Superior temporal gyrus (tissue), 1 donor: ENCODE measurements around the gene DMXL1.
"Not testable (repeated sequence)": the region's sequence is repeated elsewhere in the genome, so short reads cannot be mapped to it uniquely, and the experiment has no call there.

Source experiments
- DNase-seq: peaks from one replicate; pipeline ENCODE4 v3.0.0-alpha.2; 2016; ENCODE audit errors: extremely low spot score

Gene DMXL1

GRCh38 chr5:119120893-119121292, 50.0 kb downstream of the DMXL1 start:
- DNase-seq: no peak

DNA sequence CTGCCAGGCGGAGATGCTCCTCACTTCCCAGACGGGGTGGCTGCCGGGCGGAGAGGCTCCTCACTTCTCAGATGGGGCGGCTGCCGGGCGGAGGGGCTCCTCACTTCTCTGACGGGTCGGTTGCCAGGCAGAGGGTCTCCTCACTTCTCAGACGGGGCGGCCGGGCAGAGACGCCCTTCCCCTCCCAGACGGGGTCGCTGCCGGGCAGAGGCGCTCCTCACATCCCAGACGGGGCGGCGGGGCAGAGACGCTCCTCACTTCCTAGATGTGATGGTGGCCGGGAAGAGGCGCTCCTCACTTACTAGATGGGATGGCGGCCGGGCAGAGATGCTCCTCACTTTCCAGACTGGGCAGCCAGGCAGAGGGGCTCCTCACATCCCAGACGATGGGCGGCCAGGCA, 51.6 kb downstream of the DMXL1 start:
- not testable (repeated sequence) for DNase-seq

- DNase-seq: no peak
Measured at GRCh38 chr5:119123280-119123679, 52.4 kb downstream of the DMXL1 start.

DNA sequence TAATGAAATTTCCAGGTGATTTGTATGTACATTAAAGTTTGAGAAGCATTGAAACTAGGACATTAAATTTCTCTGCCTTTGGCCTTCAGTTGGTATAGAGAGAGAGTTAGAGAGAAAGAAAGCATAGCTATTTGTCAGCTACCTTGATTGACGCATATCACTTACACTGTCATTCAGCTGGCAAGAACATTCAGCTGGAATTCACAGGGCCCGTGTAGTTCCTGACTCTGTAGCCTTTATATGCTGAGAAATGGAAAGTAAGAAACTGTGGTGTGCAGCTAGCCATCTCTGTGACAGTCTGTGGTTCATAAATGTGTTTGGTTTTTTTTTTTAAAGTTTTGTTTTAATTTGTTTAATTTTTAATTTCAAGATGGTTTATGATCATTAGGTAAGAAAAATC, 58.9 kb downstream of the DMXL1 start:
- DNase-seq: no peak

GRCh38 chr5:119131530-119132304, 60.8 kb downstream of the DMXL1 start:
- DNase-seq: no peak

GRCh38 chr5:119135743-119136142, 64.9 kb downstream of the DMXL1 start:
- not testable (repeated sequence) for DNase-seq

- DNase-seq: no peak
Measured at GRCh38 chr5:119136666-119137318, 65.9 kb downstream of the DMXL1 start.

GRCh38 chr5:119153629-119154028, 82.7 kb downstream of the DMXL1 start:
- DNase-seq: no peak

GRCh38 chr5:119158144-119158543, 87.3 kb downstream of the DMXL1 start:
- no peak for DNase-seq

- DNase-seq: no peak
Measured at GRCh38 chr5:119161430-119161829, 90.5 kb downstream of the DMXL1 start.

DNA sequence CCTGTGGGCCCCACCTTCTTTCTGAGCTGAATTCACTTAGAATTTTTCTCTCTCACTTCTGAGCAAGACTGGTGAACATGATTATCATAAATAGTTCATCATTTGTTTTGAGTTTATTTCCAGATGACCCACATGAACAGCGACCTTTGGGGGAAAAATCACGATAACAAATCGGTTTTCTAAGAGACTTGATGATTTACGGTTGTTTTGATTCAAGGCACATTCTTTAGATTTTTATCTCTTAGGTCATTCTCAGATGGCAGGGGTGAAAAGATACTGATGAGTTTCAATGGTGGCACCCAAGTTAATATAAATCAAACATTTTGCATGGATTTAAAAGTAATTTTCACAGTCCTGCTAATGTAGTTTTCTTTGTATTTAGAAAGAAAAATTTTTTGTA, 95.1 kb downstream of the DMXL1 start:
- DNase-seq: no peak

DNA sequence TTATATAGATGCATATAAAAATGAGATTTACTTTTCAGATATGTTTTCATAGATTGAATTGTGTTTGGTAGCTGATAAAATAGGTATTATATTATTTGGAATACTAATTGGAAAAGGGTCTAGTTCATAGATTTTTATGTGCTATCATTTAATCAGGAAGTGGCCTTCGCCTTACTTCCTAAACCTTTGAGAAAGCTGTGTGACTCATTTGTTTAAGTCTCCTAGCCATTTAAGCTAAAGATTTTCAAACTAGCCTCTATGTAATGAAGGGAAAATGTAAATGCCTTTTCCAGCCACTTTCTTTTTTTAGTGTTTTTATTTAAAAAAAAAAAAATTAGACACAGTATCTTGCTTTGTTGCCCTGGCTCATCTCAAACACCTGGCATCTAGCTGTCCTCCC, 97.5 kb downstream of the DMXL1 start:
- DNase-seq: no peak

DNA sequence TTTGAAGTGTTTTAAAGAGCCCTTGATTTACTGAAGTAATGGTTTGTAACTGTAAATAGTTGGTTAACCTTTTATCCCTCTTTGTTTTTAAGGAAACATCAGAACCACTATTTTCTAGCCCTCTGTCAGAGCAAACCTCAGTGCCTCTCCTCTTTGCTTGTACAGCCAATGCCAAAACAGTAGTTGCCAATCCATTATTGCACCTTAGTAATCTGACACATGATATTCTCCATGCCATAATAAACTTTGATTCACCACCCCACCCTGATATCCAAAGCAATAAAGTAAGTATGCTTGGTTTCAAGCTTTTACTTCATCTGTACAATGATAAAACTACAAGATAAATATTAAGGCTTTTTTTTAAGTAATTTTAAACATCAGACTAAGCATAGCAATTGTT, 100.8 kb downstream of the DMXL1 start:
- DNase-seq: no peak

DNA sequence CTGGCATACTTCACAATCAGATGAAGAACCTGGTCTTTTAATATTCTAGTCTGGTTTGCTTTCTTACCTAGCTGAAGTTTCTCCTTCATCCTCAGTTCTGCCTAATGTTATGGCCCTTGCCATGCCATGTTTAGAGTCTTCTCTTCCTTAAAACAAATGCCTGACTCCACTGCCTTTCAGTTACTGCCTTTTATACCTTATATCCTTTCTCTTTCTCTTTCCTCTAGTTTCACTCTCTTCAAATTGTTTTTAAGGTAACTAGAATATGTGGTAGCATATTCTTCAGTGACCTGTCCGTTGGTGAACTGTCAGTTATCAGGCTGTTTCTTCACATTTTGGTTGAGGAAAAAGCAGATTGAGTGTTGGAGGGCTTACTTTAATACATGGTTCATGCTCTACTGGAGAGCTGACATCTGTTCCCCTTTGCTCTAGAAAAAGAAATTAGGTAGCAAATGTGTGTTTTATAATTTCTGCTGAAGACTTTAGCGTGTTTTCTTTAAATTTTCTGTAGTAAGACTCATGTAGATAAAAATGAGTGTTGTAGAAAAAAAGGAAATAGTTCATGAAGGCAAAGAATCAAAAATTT, 103.8 kb downstream of the DMXL1 start:
- no peak for DNase-seq

GRCh38 chr5:119176785-119177184, 105.9 kb downstream of the DMXL1 start:
- DNase-seq: no peak

- no peak for DNase-seq
Measured at GRCh38 chr5:119177226-119177625, 106.3 kb downstream of the DMXL1 start.

GRCh38 chr5:119178435-119178834, 107.5 kb downstream of the DMXL1 start:
- no peak for DNase-seq

- DNase-seq: no peak
Measured at GRCh38 chr5:119179857-119180641, 109.2 kb downstream of the DMXL1 start.

GRCh38 chr5:119185512-119185911, 114.6 kb downstream of the DMXL1 start:
- DNase-seq: not testable (repeated sequence)

- DNase-seq: no peak
Measured at GRCh38 chr5:119187776-119188529, 117.1 kb downstream of the DMXL1 start.

DNA sequence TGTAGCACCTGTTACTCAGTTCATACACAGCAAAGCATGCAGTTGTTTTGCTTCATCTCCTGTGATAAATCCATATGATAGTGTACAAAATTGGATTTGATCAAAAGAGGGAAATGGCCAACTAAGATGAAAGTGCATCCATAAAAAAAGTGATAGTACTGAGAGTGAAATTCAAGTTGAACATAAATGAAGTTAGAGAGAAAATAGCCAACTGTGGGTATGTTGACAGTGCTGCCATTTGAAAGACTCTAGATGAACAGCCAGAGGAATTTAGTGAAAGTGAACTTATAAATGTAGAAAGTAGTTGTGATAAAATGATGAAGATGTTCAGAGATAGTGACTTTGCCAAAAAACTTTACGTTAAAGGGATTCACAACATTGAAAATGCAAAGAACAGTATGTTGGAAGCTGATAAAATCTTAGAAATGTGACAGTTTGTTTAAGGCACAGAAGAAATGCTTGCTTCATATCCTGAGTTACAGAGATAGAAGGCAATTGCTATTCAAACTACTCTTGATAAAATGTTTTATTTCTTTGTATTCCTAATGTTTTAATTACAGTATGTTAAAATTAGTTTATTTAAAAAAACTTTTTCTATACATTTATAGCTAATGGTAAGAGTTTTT, 119.7 kb downstream of the DMXL1 start:
- no peak for DNase-seq
